SK-N-SH treated with all-trans-retinoic acid at 6 μM for 48 hours (cell line): ENCODE data around the gene LEMD3.

ENCODE experiments used
- ARNTL ChIP-seq: fragments of 450-650 bp; formaldehyde crosslinking; IDR thresholded peaks from 2 replicates; pipeline ENCODE4 v1.5.0; 2020; ENCODE audit warnings: low read depth, mild to moderate bottlenecking, moderate library complexity, borderline replicate concordance
- BACH2 ChIP-seq: fragments of 250-450 bp; sonication (Bioruptor Pico); IDR thresholded peaks from 2 replicates; pipeline ENCODE4 v1.9.0; 2021; ENCODE audit warnings: mild to moderate bottlenecking, borderline replicate concordance
- CREB5 ChIP-seq: fragments of 250-450 bp; sonication (Bioruptor Pico); IDR thresholded peaks from 2 replicates; pipeline ENCODE4 v1.5.1; 2020; ENCODE audit warnings: low read depth, mild to moderate bottlenecking, moderate library complexity
- ESRRG ChIP-seq: fragments of 250-450 bp; sonication (Bioruptor Pico); IDR thresholded peaks from 2 replicates; pipeline ENCODE4 v1.6.1; 2021; ENCODE audit warnings: mild to moderate bottlenecking
- POU6F1 ChIP-seq: fragments of 250-450 bp; sonication (Bioruptor Pico); IDR thresholded peaks from 2 replicates; pipeline ENCODE4 v1.8.0; 2021; ENCODE audit warnings: low read depth, mild to moderate bottlenecking, moderate library complexity, borderline replicate concordance
- RARB ChIP-seq: fragments of 250-450 bp; sonication (Bioruptor Pico); IDR thresholded peaks from 2 replicates; pipeline ENCODE4 v1.8.0; 2021; ENCODE audit warnings: mild to moderate bottlenecking, moderate library complexity
- ZC3H10 ChIP-seq: fragments of 250-450 bp; sonication (Bioruptor Pico); IDR thresholded peaks from 2 replicates; pipeline ENCODE4 v1.5.1; 2021; ENCODE audit warnings: mild to moderate bottlenecking, moderate library complexity
- ZFP3 ChIP-seq: fragments of 250-450 bp; sonication (Bioruptor Pico); IDR thresholded peaks from 2 replicates; pipeline ENCODE4 v1.5.0; 2020; ENCODE audit warnings: mild to moderate bottlenecking, moderate library complexity
- ZNF565 ChIP-seq: fragments of 450-650 bp; formaldehyde crosslinking; conservative IDR thresholded peaks from 2 replicates; pipeline ENCODE4 v1.5.0; 2020; ENCODE audit warnings: low read depth, mild to moderate bottlenecking, moderate library complexity
- ZNF70 ChIP-seq: fragments of 450-650 bp; formaldehyde crosslinking; IDR thresholded peaks from 2 replicates; pipeline ENCODE4 v1.5.0; 2020; ENCODE audit warnings: mild to moderate bottlenecking, moderate library complexity
- ZNF8 ChIP-seq: fragments of 450-650 bp; formaldehyde crosslinking; IDR thresholded peaks from 2 replicates; pipeline ENCODE4 v1.5.0; 2020; ENCODE audit warnings: mild to moderate bottlenecking, moderate library complexity
- TF ChIP-seq, protein P1 (sequence below): fragments of 250-450 bp; sonication (Bioruptor Pico); IDR thresholded peaks from 2 replicates; pipeline ENCODE4 v1.8.0; 2020; ENCODE audit warnings: mild to moderate bottlenecking, moderate library complexity, borderline replicate concordance
- TF ChIP-seq, protein P2 (sequence below): fragments of 250-450 bp; sonication (Bioruptor Pico); IDR thresholded peaks from 2 replicates; pipeline ENCODE4 v1.5.0; 2020; ENCODE audit warnings: mild to moderate bottlenecking, moderate library complexity

GRCh38 chr12:65182012-65182739 lies 12.8 kb downstream of the LEMD3 start:
- TF ChIP-seq RARB (CRISPR knock-in tag) (no peak), CREB5 (CRISPR knock-in tag) (no peak), ARNTL (CRISPR knock-in tag) (no peak), POU6F1 (no peak), ZNF565 (CRISPR knock-in tag) (no peak), ZC3H10 (CRISPR knock-in tag) (no peak), ZFP3 (CRISPR knock-in tag) (no peak), BACH2 (CRISPR knock-in tag) (no peak), ZNF70 (CRISPR knock-in tag) (no peak), ESRRG (CRISPR knock-in tag) (no peak), ZNF8 (no peak)
- TF ChIP-seq, protein P1, sequence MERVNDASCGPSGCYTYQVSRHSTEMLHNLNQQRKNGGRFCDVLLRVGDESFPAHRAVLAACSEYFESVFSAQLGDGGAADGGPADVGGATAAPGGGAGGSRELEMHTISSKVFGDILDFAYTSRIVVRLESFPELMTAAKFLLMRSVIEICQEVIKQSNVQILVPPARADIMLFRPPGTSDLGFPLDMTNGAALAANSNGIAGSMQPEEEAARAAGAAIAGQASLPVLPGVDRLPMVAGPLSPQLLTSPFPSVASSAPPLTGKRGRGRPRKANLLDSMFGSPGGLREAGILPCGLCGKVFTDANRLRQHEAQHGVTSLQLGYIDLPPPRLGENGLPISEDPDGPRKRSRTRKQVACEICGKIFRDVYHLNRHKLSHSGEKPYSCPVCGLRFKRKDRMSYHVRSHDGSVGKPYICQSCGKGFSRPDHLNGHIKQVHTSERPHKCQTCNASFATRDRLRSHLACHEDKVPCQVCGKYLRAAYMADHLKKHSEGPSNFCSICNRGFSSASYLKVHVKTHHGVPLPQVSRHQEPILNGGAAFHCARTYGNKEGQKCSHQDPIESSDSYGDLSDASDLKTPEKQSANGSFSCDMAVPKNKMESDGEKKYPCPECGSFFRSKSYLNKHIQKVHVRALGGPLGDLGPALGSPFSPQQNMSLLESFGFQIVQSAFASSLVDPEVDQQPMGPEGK: no peak
- TF ChIP-seq, protein P2, sequence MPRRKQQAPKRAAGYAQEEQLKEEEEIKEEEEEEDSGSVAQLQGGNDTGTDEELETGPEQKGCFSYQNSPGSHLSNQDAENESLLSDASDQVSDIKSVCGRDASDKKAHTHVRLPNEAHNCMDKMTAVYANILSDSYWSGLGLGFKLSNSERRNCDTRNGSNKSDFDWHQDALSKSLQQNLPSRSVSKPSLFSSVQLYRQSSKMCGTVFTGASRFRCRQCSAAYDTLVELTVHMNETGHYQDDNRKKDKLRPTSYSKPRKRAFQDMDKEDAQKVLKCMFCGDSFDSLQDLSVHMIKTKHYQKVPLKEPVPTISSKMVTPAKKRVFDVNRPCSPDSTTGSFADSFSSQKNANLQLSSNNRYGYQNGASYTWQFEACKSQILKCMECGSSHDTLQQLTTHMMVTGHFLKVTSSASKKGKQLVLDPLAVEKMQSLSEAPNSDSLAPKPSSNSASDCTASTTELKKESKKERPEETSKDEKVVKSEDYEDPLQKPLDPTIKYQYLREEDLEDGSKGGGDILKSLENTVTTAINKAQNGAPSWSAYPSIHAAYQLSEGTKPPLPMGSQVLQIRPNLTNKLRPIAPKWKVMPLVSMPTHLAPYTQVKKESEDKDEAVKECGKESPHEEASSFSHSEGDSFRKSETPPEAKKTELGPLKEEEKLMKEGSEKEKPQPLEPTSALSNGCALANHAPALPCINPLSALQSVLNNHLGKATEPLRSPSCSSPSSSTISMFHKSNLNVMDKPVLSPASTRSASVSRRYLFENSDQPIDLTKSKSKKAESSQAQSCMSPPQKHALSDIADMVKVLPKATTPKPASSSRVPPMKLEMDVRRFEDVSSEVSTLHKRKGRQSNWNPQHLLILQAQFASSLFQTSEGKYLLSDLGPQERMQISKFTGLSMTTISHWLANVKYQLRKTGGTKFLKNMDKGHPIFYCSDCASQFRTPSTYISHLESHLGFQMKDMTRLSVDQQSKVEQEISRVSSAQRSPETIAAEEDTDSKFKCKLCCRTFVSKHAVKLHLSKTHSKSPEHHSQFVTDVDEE (CRISPR knock-in tag): 0 out of 2 replicates have a peak, but pooled peaks have one; percentile 23
